Measurements from ENCODE around the gene PEAK3. TPM values are rescaled to one million over a fixed set of nuclear protein-coding genes. Genes with fewer than 3 reads are reported as not detected.

PEAK3 gene
- total and polyA plus RNA-seq, 9 donors = 0.04 to 0.12 (median 0.09) TPM; not detected in 3

- H3K36me3 ChIP-seq (ENCODE audit: control insufficient read depth, insufficient read depth, low read length) = peaks cover 2% of the 10 kb centered on the region
These were observed 33.9 kb upstream of the PEAK3 start for GRCh38 chr19:2315818-2316353.

GRCh38 chr19:2315121-2315817 lies 33.3 kb upstream of the PEAK3 start:
- Histone ChIP-seq H3K36me3 (ENCODE audit: control insufficient read depth, insufficient read depth, low read length) (no peaks in the 10 kb centered on the region), H3K27me3 (ENCODE audit: control insufficient read depth, insufficient read depth, low read length) (peaks cover 24% of the 10 kb centered on the region), H3K4me3 (ENCODE audit: low read length) (no peak overlapping the region), H3K9me3 (replicated peaks; ENCODE audit: control insufficient read depth, low read depth, low read length) (peaks cover 7% of the 10 kb centered on the region), H3K4me1 (ENCODE audit: control insufficient read depth, insufficient read depth, low read length) (peaks cover 18% of the 10 kb centered on the region), H3K27ac (ENCODE audit: low read length) (no peak overlapping the region)
- 83% methylated on average over 6 of the region's 7 CpGs for WGBS (ENCODE audit: insufficient coverage)
- DNase-seq = no peak

More at GRCh38 chr19:2315818-2316353, 33.9 kb upstream of the PEAK3 start:
- Histone ChIP-seq H3K27ac (ENCODE audit: low read length) (no peak overlapping the region), H3K9me3 (replicated peaks; ENCODE audit: control insufficient read depth, low read depth, low read length) (peaks cover 7% of the 10 kb centered on the region), H3K4me1 (ENCODE audit: control insufficient read depth, insufficient read depth, low read length) (peaks cover 16% of the 10 kb centered on the region), H3K27me3 (ENCODE audit: control insufficient read depth, insufficient read depth, low read length) (peaks cover 18% of the 10 kb centered on the region), H3K4me3 (ENCODE audit: low read length) (no peak overlapping the region)
- 21% methylated on average over 20 of the region's 22 CpGs for WGBS (ENCODE audit: insufficient coverage)
- peak; percentile 75 for DNase-seq

DNA sequence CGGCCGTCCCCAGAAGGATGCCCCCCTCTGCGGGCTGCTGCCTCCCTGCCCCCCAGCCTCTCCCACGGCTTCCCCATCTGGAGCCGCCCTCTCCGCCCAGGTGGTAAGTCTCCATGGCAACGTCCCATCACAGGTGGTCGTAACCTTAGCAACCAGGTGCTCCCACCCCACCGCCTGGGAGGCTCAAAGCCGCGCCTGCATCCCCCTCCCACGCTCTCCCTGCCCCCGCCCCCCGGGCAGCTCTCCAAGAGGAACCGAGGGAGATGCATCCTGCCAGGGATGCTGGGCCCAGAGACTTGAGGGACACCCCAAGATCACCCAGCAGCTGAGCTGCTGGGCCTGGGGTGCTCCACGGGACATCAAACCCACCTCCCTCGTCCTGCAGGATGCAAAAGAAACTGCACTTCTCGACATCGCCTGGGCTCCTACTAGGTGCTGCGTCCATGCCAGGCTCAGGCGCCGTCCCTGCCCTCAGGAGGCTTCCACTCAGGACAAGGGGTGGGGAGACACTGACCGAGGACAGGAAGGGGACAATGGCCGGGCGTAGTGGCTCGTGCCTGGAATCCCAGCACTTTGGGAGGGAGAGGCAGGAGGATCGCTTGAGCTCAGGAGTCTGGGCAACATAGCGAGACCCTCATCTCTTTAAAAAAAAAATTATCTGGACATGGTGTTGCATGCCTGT lies 31.0 kb upstream of the PEAK3 start:
- peaks cover 29% of the 10 kb centered on the region for H3K4me1 ChIP-seq (ENCODE audit: control insufficient read depth, insufficient read depth, low read length)
- no peak for DNase-seq
- no peak overlapping the region for H3K4me3 ChIP-seq (ENCODE audit: low read length)
- H3K27ac ChIP-seq (ENCODE audit: low read length) = no peak overlapping the region
- peaks cover 46% of the 10 kb centered on the region for H3K27me3 ChIP-seq (ENCODE audit: control insufficient read depth, insufficient read depth, low read length)
- H3K9me3 ChIP-seq (replicated peaks; ENCODE audit: control insufficient read depth, low read depth, low read length) = peaks cover 7% of the 10 kb centered on the region
- H3K36me3 ChIP-seq (ENCODE audit: control insufficient read depth, insufficient read depth, low read length) = no peaks in the 10 kb centered on the region
- 28% methylated on average over 15 of the region's 28 CpGs for WGBS (ENCODE audit: insufficient coverage)

DNA sequence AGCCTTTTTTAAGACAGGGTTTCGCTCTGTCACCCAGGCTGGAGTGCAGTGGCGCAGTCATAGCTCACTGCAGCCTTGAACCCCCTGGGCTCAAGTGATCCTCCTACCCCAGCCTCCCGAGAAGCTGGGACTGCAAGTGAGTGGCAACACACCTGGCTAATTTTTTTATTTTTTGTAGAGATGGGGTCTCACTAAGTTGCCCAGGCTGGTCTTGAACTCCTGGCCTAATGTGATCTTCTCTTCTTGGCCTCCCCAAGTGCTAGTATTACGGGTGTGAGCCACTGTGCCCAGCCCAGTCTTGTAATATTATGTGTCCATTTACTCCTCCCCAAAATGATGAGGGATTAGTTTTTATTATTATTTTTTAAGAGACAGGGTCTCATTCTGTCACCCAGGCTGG lies 29.1 kb upstream of the PEAK3 start:
- H3K27me3 ChIP-seq (ENCODE audit: control insufficient read depth, insufficient read depth, low read length) = peaks cover 64% of the 10 kb centered on the region
- WGBS (ENCODE audit: insufficient coverage) = 100% methylated on average over 2 of the region's 4 CpGs

DNA sequence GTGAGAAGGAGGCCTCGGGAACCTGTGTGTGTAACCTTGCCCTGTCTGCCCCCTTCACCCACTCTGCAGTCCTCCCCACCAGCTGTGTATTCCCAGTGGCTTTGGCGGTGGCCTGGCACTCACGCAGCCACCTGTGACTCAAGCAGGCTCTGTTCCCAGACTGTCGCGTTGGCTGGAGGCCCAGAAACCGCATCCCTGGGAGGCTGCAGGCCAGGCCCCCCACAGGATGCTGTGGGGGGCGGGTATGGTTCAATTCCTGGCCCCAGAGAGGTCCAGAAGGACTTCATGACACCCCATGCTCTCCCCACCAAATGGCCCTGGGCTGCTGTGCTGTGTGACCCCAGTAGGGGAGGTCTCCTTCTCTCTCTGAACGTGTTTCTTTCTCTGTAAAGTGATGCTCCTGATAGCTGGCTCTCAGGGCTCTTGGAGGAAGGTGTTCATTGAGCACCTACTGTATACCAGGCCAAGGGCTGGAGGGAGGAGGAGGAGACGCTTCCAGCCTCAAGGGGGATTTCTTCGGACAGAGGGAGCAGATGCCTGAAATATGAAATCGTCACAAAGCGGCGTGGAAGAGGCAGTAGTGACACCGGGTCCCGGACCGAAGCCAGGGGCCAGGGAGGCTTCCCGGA lies 27.9 kb upstream of the PEAK3 start:
- DNase-seq = peak; percentile 57
- H3K9me3 ChIP-seq (replicated peaks; ENCODE audit: control insufficient read depth, low read depth, low read length) = peaks cover 2% of the 10 kb centered on the region
- WGBS (ENCODE audit: insufficient coverage) = 51% methylated on average over 14 of the region's 17 CpGs
- peaks cover 27% of the 10 kb centered on the region for H3K4me1 ChIP-seq (ENCODE audit: control insufficient read depth, insufficient read depth, low read length)
- H3K27ac ChIP-seq (ENCODE audit: low read length) = no peak overlapping the region
- no peaks in the 10 kb centered on the region for H3K36me3 ChIP-seq (ENCODE audit: control insufficient read depth, insufficient read depth, low read length)
- H3K4me3 ChIP-seq (ENCODE audit: low read length) = no peak overlapping the region
- peaks cover 76% of the 10 kb centered on the region for H3K27me3 ChIP-seq (ENCODE audit: control insufficient read depth, insufficient read depth, low read length)

More for the DNA sequence above, 29.1 kb upstream of the PEAK3 start:
- no peak for DNase-seq
- peaks cover 7% of the 10 kb centered on the region for H3K9me3 ChIP-seq (replicated peaks; ENCODE audit: control insufficient read depth, low read depth, low read length)
- peaks cover 29% of the 10 kb centered on the region for H3K4me1 ChIP-seq (ENCODE audit: control insufficient read depth, insufficient read depth, low read length)
- no peaks in the 10 kb centered on the region for H3K36me3 ChIP-seq (ENCODE audit: control insufficient read depth, insufficient read depth, low read length)
- no peak overlapping the region for H3K4me3 ChIP-seq (ENCODE audit: low read length)
- no peak overlapping the region for H3K27ac ChIP-seq (ENCODE audit: low read length)

- H3K4me3 ChIP-seq (ENCODE audit: low read length) = peak within 1 kb of the TSS; percentile 15
- whole genome bisulfite sequencing (ENCODE audit: insufficient coverage) = 2% methylated on average over 62 of the region's 63 CpGs
- peaks cover 78% of the 10 kb centered on the region for H3K27me3 ChIP-seq (ENCODE audit: control insufficient read depth, insufficient read depth, low read length)
- peaks cover 27% of the 10 kb centered on the region for H3K4me1 ChIP-seq (ENCODE audit: control insufficient read depth, insufficient read depth, low read length)
- H3K36me3 ChIP-seq (ENCODE audit: control insufficient read depth, insufficient read depth, low read length) = no peaks in the 10 kb centered on the region
- H3K9me3 ChIP-seq (replicated peaks; ENCODE audit: control insufficient read depth, low read depth, low read length) = no peaks in the 10 kb centered on the region
- H3K27ac ChIP-seq (ENCODE audit: low read length) = no peak within 1 kb of the TSS
- DNase-seq = no peak
These were observed 26.2 kb upstream of the PEAK3 start, which contains the start of gene LINGO3 for GRCh38 chr19:2308114-2308556. LINGO3 (minus strand) TSS chr19:2308154; CDS start chr19:2291776, 16,378 bp downstream.

DNA sequence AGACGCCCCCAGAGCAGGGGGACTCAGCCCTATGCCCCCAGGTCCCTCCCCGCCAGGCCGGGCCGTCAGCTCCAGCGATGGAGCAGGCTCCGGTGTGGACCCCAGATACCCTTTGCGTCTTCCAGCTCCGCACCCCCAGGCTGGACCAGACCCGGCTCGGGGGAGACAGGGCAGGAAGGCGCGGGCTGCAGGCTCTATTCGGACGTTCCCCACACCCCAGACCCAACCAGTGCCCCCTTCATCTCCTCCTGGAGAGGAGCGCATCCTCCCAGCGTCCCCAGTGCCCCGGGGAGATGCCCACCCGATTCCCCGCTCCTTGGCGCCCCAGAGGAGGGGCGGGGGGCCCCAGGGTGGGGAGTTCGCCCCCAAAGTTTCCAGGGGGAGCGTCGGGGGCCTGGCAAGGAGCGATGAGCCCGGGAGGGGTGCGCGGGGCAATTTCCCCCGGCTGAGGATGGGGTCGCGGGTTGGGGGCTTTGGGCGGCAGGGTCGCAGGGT lies 25.6 kb upstream of the PEAK3 start:
- Histone ChIP-seq H3K4me3 (ENCODE audit: low read length) (no peak overlapping the region), H3K9me3 (replicated peaks; ENCODE audit: control insufficient read depth, low read depth, low read length) (no peaks in the 10 kb centered on the region), H3K27ac (ENCODE audit: low read length) (no peak overlapping the region), H3K36me3 (ENCODE audit: control insufficient read depth, insufficient read depth, low read length) (no peaks in the 10 kb centered on the region), H3K4me1 (ENCODE audit: control insufficient read depth, insufficient read depth, low read length) (peaks cover 31% of the 10 kb centered on the region), H3K27me3 (ENCODE audit: control insufficient read depth, insufficient read depth, low read length) (peaks cover 78% of the 10 kb centered on the region)
- no peak for DNase-seq
- 10% methylated on average over 28 of the region's 33 CpGs for WGBS (ENCODE audit: insufficient coverage)

- 58% methylated on average over 17 of the region's 17 CpGs for WGBS (ENCODE audit: insufficient coverage)
These were observed 25.0 kb upstream of the PEAK3 start for GRCh38 chr19:2306971-2307370.

GRCh38 chr19:2306281-2306806 lies 24.4 kb upstream of the PEAK3 start:
- H3K27me3 ChIP-seq (ENCODE audit: control insufficient read depth, insufficient read depth, low read length) = peaks cover 80% of the 10 kb centered on the region
- DNase-seq = no peak
- WGBS (ENCODE audit: insufficient coverage) = 65% methylated on average over 6 of the region's 19 CpGs

More at GRCh38 chr19:2306971-2307370, 25.0 kb upstream of the PEAK3 start:
- no peaks in the 10 kb centered on the region for H3K36me3 ChIP-seq (ENCODE audit: control insufficient read depth, insufficient read depth, low read length)
- no peak for DNase-seq
- H3K27me3 ChIP-seq (ENCODE audit: control insufficient read depth, insufficient read depth, low read length) = peaks cover 78% of the 10 kb centered on the region
- no peak overlapping the region for H3K4me3 ChIP-seq (ENCODE audit: low read length)
- H3K27ac ChIP-seq (ENCODE audit: low read length) = no peak overlapping the region
- H3K4me1 ChIP-seq (ENCODE audit: control insufficient read depth, insufficient read depth, low read length) = peaks cover 32% of the 10 kb centered on the region
- no peaks in the 10 kb centered on the region for H3K9me3 ChIP-seq (replicated peaks; ENCODE audit: control insufficient read depth, low read depth, low read length)

More at GRCh38 chr19:2306281-2306806, 24.4 kb upstream of the PEAK3 start:
- no peaks in the 10 kb centered on the region for H3K36me3 ChIP-seq (ENCODE audit: control insufficient read depth, insufficient read depth, low read length)
- no peak overlapping the region for H3K4me3 ChIP-seq (ENCODE audit: low read length)
- H3K4me1 ChIP-seq (ENCODE audit: control insufficient read depth, insufficient read depth, low read length) = peaks cover 32% of the 10 kb centered on the region
- no peak overlapping the region for H3K27ac ChIP-seq (ENCODE audit: low read length)
- H3K9me3 ChIP-seq (replicated peaks; ENCODE audit: control insufficient read depth, low read depth, low read length) = no peaks in the 10 kb centered on the region

Data from muscle of leg (tissue), 11 donors.